Measurements from ENCODE around the gene EDAR. TPM values are rescaled to one million over a fixed set of nuclear protein-coding genes. Genes with fewer than 3 reads are reported as not detected.

EDAR gene
- total RNA-seq, 1 experiment from 2014 or later: 0.15 TPM

DNA sequence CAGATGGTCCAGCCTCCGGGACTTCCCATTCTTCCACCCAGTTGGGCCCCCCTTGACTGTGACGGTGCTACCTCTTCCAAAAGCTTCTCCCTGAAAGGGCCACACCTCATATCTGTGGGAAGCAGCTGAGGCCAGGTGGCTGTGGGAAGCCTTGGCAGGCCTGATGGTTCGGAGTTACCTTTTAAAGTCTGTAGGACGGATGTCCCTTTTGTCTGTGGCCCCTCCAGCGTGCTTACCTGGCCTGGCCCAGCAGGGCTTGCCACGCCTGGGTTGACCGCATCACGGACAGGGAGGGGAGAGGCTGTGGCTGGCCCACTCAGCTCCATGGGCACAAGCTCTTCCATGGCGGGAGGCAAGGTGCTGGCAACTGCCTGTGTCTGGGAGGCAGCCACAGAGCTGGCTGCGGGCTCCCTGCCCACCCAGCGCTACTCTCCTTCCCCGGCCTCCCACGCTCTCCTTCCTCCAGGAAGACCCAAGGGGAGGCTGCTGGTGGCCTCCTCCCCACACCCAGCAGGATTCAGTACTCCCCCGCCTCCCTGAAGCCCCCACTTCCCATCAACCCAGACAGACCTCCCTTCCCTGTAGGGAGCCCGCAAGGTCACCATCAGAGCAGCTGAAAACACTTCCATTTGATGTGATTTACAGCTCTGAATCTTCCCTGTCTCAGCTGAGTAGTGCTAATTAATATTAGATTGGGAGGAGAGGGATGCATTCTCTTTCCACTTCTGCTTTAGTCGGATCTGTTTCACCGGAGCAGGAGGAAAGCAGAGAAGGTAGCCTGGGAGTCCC, 52.8 kb downstream of the EDAR start:
- no peak for DNase-seq (ENCODE audit: low read depth, low spot score)
- ChIA-PET POLR2A (no interaction called here), RAD21 (ENCODE audit: low non-redundant PET in 1 of 2, low total read pairs in 2 of 2, uncharacterized antibody in 2 of 2, unreplicated experiment in 2 of 2) (no interaction called here), CTCF (no interaction called here)
- ATAC-seq: no peak
- no peaks in the 10 kb centered on the region for H3K79me2 ChIP-seq (ENCODE audit: insufficient read depth, low read length)
- no peak for TF ChIP-seq TCF7L2 (IDR thresholded peaks at IDR 0.05; ENCODE audit: borderline replicate concordance, extremely low read depth, insufficient read depth, insufficient read length)
- TF ChIP-seq SRF (IDR thresholded peaks at IDR 0.05; ENCODE audit: low read depth): no peak
- no peak for TF ChIP-seq RAD21 (IDR thresholded peaks at IDR 0.05; ENCODE audit: low read depth)
- no peak for TF ChIP-seq YY1 (IDR thresholded peaks at IDR 0.05; ENCODE audit: extremely low read depth, insufficient replicate concordance, low read depth, low read length)
- no peak for TF ChIP-seq CEBPB (IDR thresholded peaks at IDR 0.05; ENCODE audit: low read depth)
- no peak for TF ChIP-seq EZH2 (IDR thresholded peaks at IDR 0.05)
- TF ChIP-seq, protein P1, sequence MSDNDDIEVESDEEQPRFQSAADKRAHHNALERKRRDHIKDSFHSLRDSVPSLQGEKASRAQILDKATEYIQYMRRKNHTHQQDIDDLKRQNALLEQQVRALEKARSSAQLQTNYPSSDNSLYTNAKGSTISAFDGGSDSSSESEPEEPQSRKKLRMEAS (IDR thresholded peaks at IDR 0.05): no peak
- no peak for TF ChIP-seq ELF1 (IDR thresholded peaks at IDR 0.05; ENCODE audit: borderline replicate concordance, low read depth)
- TF ChIP-seq ATF3 (IDR thresholded peaks at IDR 0.05): no peak
- H3K9me2 ChIP-seq (ENCODE audit: insufficient read depth): no peaks in the 10 kb centered on the region
- no TSS peak for BruUV-seq (replicated peaks)
- no peaks in the 10 kb centered on the region for H3K27me3 ChIP-seq (ENCODE audit: insufficient read depth, low read length)
- H3K36me3 ChIP-seq (ENCODE audit: control insufficient read depth in 1 of 2, insufficient read depth in 2 of 2, low read length in 2 of 2): no peaks in the 10 kb centered on the region
- H4K20me1 ChIP-seq (ENCODE audit: insufficient read depth): no peaks in the 10 kb centered on the region
- H2AFZ ChIP-seq (ENCODE audit: low read depth, low read length, poor library complexity, severe bottlenecking): no peak overlapping the region
- no peaks in the 10 kb centered on the region for H3K4me1 ChIP-seq (ENCODE audit: control insufficient read depth in 1 of 2, insufficient read depth in 2 of 2, low read length in 2 of 2)
- H3K9me3 ChIP-seq (ENCODE audit: control insufficient read depth in 1 of 2, insufficient read depth in 1 of 2, low read depth in 1 of 2, low read length in 2 of 2): no peaks in the 10 kb centered on the region
- intact Hi-C loops (cut with micrococcal nuclease): no loop called here
- no peak overlapping the region for H3K27ac ChIP-seq (ENCODE audit: low read depth, low read length)
- no peak overlapping the region for H3K4me2 ChIP-seq (ENCODE audit: low read length)
- H3K4me3 ChIP-seq (replicated peaks in 1 of 2; ENCODE audit: low read depth in 1 of 2, low read length in 2 of 2): no peak overlapping the region
- H3K9ac ChIP-seq (ENCODE audit: low read length): no peak overlapping the region

DNA sequence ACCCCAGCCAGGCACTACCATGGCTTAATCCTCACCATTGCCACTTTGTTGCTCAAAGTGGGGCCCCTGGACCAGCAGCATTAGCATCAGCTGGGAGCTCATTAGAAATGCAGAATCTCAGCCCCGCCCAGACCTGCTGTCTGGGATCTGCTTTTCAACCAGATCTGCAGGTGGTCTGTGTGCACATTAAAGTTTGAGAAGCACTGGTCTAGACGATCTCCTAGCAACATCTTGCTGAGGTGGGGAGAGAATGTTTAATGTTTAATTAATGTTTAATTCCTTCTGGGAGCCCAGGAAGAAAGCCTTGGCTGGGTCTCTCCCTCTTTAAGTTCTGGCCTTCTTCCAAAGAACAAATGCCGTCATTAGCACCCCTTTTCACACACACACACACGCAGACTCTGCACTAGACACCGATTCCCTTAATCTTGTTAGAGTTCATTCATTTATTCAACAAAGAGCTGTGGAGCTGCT, 53.7 kb downstream of the EDAR start:
- POLR2A ChIA-PET: no interaction called here
- CTCF ChIA-PET: no interaction called here
- H3K27ac ChIP-seq (ENCODE audit: low read depth, low read length): no peak overlapping the region
- TF ChIP-seq EGR1 (IDR thresholded peaks at IDR 0.05; ENCODE audit: low read depth) (no peak), EZH2 (IDR thresholded peaks at IDR 0.05) (no peak), REST (IDR thresholded peaks at IDR 0.05; ENCODE audit: low read depth) (no peak), SIN3A (IDR thresholded peaks at IDR 0.05; ENCODE audit: low read depth) (no peak), FOSL1 (IDR thresholded peaks at IDR 0.05; ENCODE audit: low read depth) (no peak), SP1 (IDR thresholded peaks at IDR 0.05; ENCODE audit: low read depth) (no peak), YY1 (IDR thresholded peaks at IDR 0.05; ENCODE audit: extremely low read depth, insufficient replicate concordance, low read depth, low read length) (no peak), CEBPB (IDR thresholded peaks at IDR 0.05; ENCODE audit: low read depth) (no peak), ELF1 (IDR thresholded peaks at IDR 0.05; ENCODE audit: borderline replicate concordance, low read depth) (no peak), POLR2A (IDR thresholded peaks at IDR 0.05; ENCODE audit: borderline replicate concordance, extremely low read depth, insufficient read depth, insufficient read length) (no peak), POLR2AphosphoS5 (IDR thresholded peaks at IDR 0.05; ENCODE audit: low read depth, low read length) (no peak), CBX3 (IDR thresholded peaks at IDR 0.05; ENCODE audit: low read depth) (no peak), ZFX (IDR thresholded peaks at IDR 0.05) (no peak)
- TF ChIP-seq, protein P1 (IDR thresholded peaks at IDR 0.05): no peak

More for the DNA sequence above, 53.7 kb downstream of the EDAR start:
- Histone ChIP-seq H3K27me3 (ENCODE audit: insufficient read depth, low read length) (no peaks in the 10 kb centered on the region), H3K9me3 (ENCODE audit: control insufficient read depth in 1 of 2, insufficient read depth in 1 of 2, low read depth in 1 of 2, low read length in 2 of 2) (no peaks in the 10 kb centered on the region), H2AFZ (ENCODE audit: low read depth, low read length, poor library complexity, severe bottlenecking) (no peak overlapping the region), H3K36me3 (ENCODE audit: control insufficient read depth in 1 of 2, insufficient read depth in 2 of 2, low read length in 2 of 2) (no peaks in the 10 kb centered on the region), H3K4me3 (replicated peaks in 1 of 2; ENCODE audit: low read depth in 1 of 2, low read length in 2 of 2) (no peak overlapping the region), H3K4me2 (ENCODE audit: low read length) (no peak overlapping the region), H3K4me1 (ENCODE audit: control insufficient read depth in 1 of 2, insufficient read depth in 2 of 2, low read length in 2 of 2) (no peaks in the 10 kb centered on the region), H4K20me1 (ENCODE audit: insufficient read depth) (no peaks in the 10 kb centered on the region), H3K79me2 (ENCODE audit: insufficient read depth, low read length) (no peaks in the 10 kb centered on the region), H3K9me2 (ENCODE audit: insufficient read depth) (no peaks in the 10 kb centered on the region), H3K9ac (ENCODE audit: low read length) (no peak overlapping the region)
- intact Hi-C loops (cut with micrococcal nuclease): no loop called here
- RAD21 ChIA-PET (ENCODE audit: low non-redundant PET in 1 of 2, low total read pairs in 2 of 2, uncharacterized antibody in 2 of 2, unreplicated experiment in 2 of 2): no interaction called here
- DNase-seq (ENCODE audit: low read depth, low spot score) (no peak), ATAC-seq (no peak)
- BruUV-seq (replicated peaks): no TSS peak
